GM13977 (cell line): ENCODE measurements around the gene ZNF467.

Experiments used
- DNase-seq: peaks from one replicate; pipeline ENCODE4 v3.0.0; 2012; ENCODE audit warnings: low spot score
- in situ Hi-C: fragments of 300-500 bp; cut with MboI; formaldehyde crosslinking; loops from one replicate; pipeline ENCODE4 v1.12.0; 2022; ENCODE audit warnings: low sequenced_read_pairs, low pct_unique_long_range_greater_than_20kb, mixed read lengths, inconsistent platforms; ENCODE audit not compliant: unreplicated experiment
- TF ChIP-seq, protein P1 (sequence below): IDR thresholded peaks from 2 replicates; pipeline ENCODE4 v1.5.1; 2012; ENCODE audit warnings: mild to moderate bottlenecking, control low read depth; ENCODE audit not compliant: insufficient read depth; ENCODE audit errors: extremely low read depth, missing control alignments

The ZNF467 gene

GRCh38 chr7:149774237-149775175 lies 1.1 kb upstream of the ZNF467 start:
- TF ChIP-seq, protein P1, sequence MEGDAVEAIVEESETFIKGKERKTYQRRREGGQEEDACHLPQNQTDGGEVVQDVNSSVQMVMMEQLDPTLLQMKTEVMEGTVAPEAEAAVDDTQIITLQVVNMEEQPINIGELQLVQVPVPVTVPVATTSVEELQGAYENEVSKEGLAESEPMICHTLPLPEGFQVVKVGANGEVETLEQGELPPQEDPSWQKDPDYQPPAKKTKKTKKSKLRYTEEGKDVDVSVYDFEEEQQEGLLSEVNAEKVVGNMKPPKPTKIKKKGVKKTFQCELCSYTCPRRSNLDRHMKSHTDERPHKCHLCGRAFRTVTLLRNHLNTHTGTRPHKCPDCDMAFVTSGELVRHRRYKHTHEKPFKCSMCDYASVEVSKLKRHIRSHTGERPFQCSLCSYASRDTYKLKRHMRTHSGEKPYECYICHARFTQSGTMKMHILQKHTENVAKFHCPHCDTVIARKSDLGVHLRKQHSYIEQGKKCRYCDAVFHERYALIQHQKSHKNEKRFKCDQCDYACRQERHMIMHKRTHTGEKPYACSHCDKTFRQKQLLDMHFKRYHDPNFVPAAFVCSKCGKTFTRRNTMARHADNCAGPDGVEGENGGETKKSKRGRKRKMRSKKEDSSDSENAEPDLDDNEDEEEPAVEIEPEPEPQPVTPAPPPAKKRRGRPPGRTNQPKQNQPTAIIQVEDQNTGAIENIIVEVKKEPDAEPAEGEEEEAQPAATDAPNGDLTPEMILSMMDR = no peak
- DNase-seq = no peak
- in situ Hi-C loops = no loop called here

- TF ChIP-seq, protein P1 = no peak
- no peak for DNase-seq
- in situ Hi-C loops = no loop called here
Measured at GRCh38 chr7:149772956-149773434, 393 bp downstream of the ZNF467 start.

DNA sequence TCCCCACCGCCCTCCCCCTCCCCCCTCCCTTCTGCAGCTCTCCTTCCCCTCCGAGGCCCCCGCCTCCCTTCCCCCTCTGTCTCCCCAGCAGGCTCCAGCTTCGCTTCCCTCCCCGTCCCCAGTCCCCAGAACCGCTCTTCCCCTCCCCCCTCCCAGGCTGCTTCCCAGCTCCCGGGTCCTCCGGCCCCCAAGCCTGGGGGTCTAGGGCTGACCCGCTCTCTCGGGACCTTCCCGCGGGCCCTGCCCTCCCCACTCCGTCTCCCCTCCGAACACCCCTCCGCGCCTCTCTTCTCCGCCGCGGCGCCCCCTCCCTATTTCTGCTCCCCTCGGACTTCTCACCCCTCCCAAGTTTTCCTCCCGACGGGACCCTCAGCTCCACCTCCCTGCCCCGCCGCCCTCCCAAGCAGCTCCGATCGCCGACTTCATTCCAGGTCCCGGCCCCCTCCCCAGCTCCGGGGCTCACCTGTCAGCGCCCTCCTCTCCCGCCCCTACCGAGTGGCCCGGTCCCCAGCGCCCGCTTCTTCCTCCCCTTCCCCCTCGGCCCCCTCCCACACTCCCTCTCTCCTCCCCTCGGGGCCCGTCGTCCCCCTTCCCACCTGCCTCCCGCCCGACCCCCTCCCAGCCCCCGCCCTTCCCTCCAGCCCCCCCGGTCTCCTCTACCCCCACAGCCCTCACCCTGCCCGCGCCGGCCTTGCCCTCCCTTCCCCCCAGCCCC lies 990 bp downstream of the ZNF467 start:
- DNase-seq = no peak
- in situ Hi-C loops = no loop called here
- TF ChIP-seq, protein P1 = no peak

- TF ChIP-seq, protein P1 = no peak
- in situ Hi-C loops = no loop called here
- peak; percentile 97 for DNase-seq
Measured at GRCh38 chr7:149771720-149772240, 1.6 kb downstream of the ZNF467 start.

- in situ Hi-C loops = no loop called here
- DNase-seq = no peak
- TF ChIP-seq, protein P1 = no peak
Measured at GRCh38 chr7:149770728-149771636, 2.4 kb downstream of the ZNF467 start.
